ENCODE data around the gene EHBP1.

- TF ChIP-seq CTCF (IDR thresholded peaks at IDR 0.05) (no peak), POLR2A (IDR thresholded peaks at IDR 0.05) (no peak), POLR2AphosphoS5 (IDR thresholded peaks at IDR 0.05) (no peak)
These were observed 883 bp upstream of the EHBP1 start for GRCh38 chr2:62704654-62705006.

Measured in stomach (tissue), 4 donors.